HG03378 (cell line): Measurements from ENCODE around the gene ELK4.

Experiments
- ATAC-seq: cut with Tn5 transposase; IDR thresholded peaks from one replicate; pipeline ENCODE4 v1.9.1; 2021; ENCODE audit warnings: mild to moderate bottlenecking, moderate library complexity; ENCODE audit not compliant: unreplicated experiment

Gene ELK4

GRCh38 chr1:205584732-205585131 is 47.1 kb downstream of the ELK4 start:
- ATAC-seq = no peak

GRCh38 chr1:205583461-205584130 is 48.2 kb downstream of the ELK4 start:
- no peak for ATAC-seq

- ATAC-seq = no peak
These were observed 49.1 kb downstream of the ELK4 start for GRCh38 chr1:205582471-205583291.

GRCh38 chr1:205582046-205582445 is 49.8 kb downstream of the ELK4 start:
- ATAC-seq = no peak

GRCh38 chr1:205581321-205581980 is 50.4 kb downstream of the ELK4 start:
- no peak for ATAC-seq

- no peak for ATAC-seq
These were observed 51.0 kb downstream of the ELK4 start for GRCh38 chr1:205580923-205581180.

- ATAC-seq = no peak
These were observed 51.5 kb downstream of the ELK4 start for GRCh38 chr1:205580140-205580922.

GRCh38 chr1:205579711-205580110 is 52.1 kb downstream of the ELK4 start:
- ATAC-seq = no peak

- ATAC-seq = no peak
These were observed 52.8 kb downstream of the ELK4 start for GRCh38 chr1:205578780-205579571.

GRCh38 chr1:205577874-205578658 is 53.7 kb downstream of the ELK4 start:
- no peak for ATAC-seq

GRCh38 chr1:205576805-205577761 is 54.7 kb downstream of the ELK4 start:
- ATAC-seq = no peak

GRCh38 chr1:205576011-205576410 is 55.8 kb downstream of the ELK4 start:
- ATAC-seq = no peak

- ATAC-seq = no peak
These were observed 56.4 kb downstream of the ELK4 start for GRCh38 chr1:205575294-205575885.

- ATAC-seq = no peak
These were observed 59.4 kb downstream of the ELK4 start for GRCh38 chr1:205572421-205572820.

GRCh38 chr1:205571747-205572146 is 60.1 kb downstream of the ELK4 start:
- ATAC-seq = no peak

GRCh38 chr1:205570796-205571537 is 60.8 kb downstream of the ELK4 start:
- no peak for ATAC-seq

- no peak for ATAC-seq
These were observed 61.7 kb downstream of the ELK4 start for GRCh38 chr1:205570173-205570501.
